Activated T-cell treated with anti-CD3 and anti-CD28 coated beads, Interleukin-2, amount 50 U/mL, for 72 hours (primary cell): ENCODE data around the gene THSD7A. TPM values are rescaled to one million over a fixed set of nuclear protein-coding genes. Genes with fewer than 3 reads are reported as not detected.

Experiments
- ATAC-seq, 2 donors: fragments of 150-1000 bp; cut with Tn5 transposase; replicated peaks in 1 of 2; 2 replicates each; pipeline ENCODE4 v1.10.0; 2021; ENCODE audit warnings: moderate library complexity in 2 of 2, mild to moderate bottlenecking in 1 of 2
- DNase-seq, 2 donors: peaks; one replicate each; pipeline ENCODE4 v3.0.0; 2021 to 2022; ENCODE audit warnings: mixed read lengths in 1 of 2
- H3K27ac Mint-ChIP-seq: one replicate; pipeline ENCODE4 v1.8.0; 2022; ENCODE audit warnings: mild to moderate bottlenecking, moderate library complexity, mixed read lengths
- H3K27me3 Mint-ChIP-seq: one replicate; pipeline ENCODE4 v1.8.0; 2022; ENCODE audit warnings: low read depth, mixed read lengths
- H3K36me3 Mint-ChIP-seq, 2 donors: one replicate each; pipeline ENCODE4 v1.8.0; 2022; ENCODE audit warnings: mixed read lengths in 2 of 2, mild to moderate bottlenecking in 1 of 2; ENCODE audit not compliant: insufficient read depth in 2 of 2
- H3K4me1 Mint-ChIP-seq: one replicate; pipeline ENCODE4 v1.8.0; 2022; ENCODE audit warnings: low read depth, mixed read lengths
- H3K4me3 Mint-ChIP-seq, 2 donors: one replicate each; pipeline ENCODE4 v1.8.0; 2022; ENCODE audit warnings: mild to moderate bottlenecking in 2 of 2, mixed read lengths in 2 of 2, moderate library complexity in 2 of 2
- H3K9me3 Mint-ChIP-seq, 2 donors: one replicate each; pipeline ENCODE4 v1.8.0; 2022; ENCODE audit warnings: mixed read lengths in 2 of 2
- total RNA-seq, 2 donors: library from RNA; stranded (reverse); gene quantifications; one replicate each; pipeline ENCODE4 v1.2.3, GENCODE V29; 2022

Gene THSD7A
- total RNA-seq, 2 donors from 2014 or later = not detected

- Mint-ChIP-seq H3K27ac (no peak overlapping the region), H3K27me3 (no peaks in the 10 kb centered on the region), H3K4me3 (no peak overlapping the region), H3K9me3 (peaks cover 0 to 5% of the 10 kb centered on the region in 2 donors), H3K4me1 (no peaks in the 10 kb centered on the region), H3K36me3 (no peaks in the 10 kb centered on the region)
- DNase-seq (no peak), ATAC-seq (no peak)
Observed at GRCh38 chr7:11424006-11424405, 408.0 kb downstream of the THSD7A start.

GRCh38 chr7:11420049-11420448, 411.9 kb downstream of the THSD7A start:
- Mint-ChIP-seq H3K27me3 (no peaks in the 10 kb centered on the region), H3K27ac (no peak overlapping the region), H3K9me3 (peaks cover 3 to 5% of the 10 kb centered on the region in 2 donors), H3K4me1 (no peaks in the 10 kb centered on the region), H3K36me3 (no peaks in the 10 kb centered on the region), H3K4me3 (no peak overlapping the region)
- no peak for DNase-seq
- no peak for ATAC-seq

- Mint-ChIP-seq H3K27ac (no peak overlapping the region), H3K4me3 (no peak overlapping the region), H3K4me1 (no peaks in the 10 kb centered on the region), H3K9me3 (peaks cover 3 to 11% of the 10 kb centered on the region in 2 donors), H3K36me3 (no peaks in the 10 kb centered on the region), H3K27me3 (no peaks in the 10 kb centered on the region)
- DNase-seq (no peak), ATAC-seq (no peak)
Observed at GRCh38 chr7:11416641-11417458, 415.1 kb downstream of the THSD7A start.

GRCh38 chr7:11415101-11415500, 416.9 kb downstream of the THSD7A start:
- ATAC-seq = no peak
- H3K4me3 Mint-ChIP-seq = no peak overlapping the region
- H3K27ac Mint-ChIP-seq = no peak overlapping the region
- DNase-seq = no peak
- peaks cover 3 to 8% of the 10 kb centered on the region in 2 donors for H3K9me3 Mint-ChIP-seq
- H3K36me3 Mint-ChIP-seq = no peaks in the 10 kb centered on the region
- H3K4me1 Mint-ChIP-seq = no peaks in the 10 kb centered on the region
- H3K27me3 Mint-ChIP-seq = no peaks in the 10 kb centered on the region

GRCh38 chr7:11413901-11414300, 418.1 kb downstream of the THSD7A start:
- no peaks in the 10 kb centered on the region for H3K36me3 Mint-ChIP-seq
- ATAC-seq = no peak
- H3K9me3 Mint-ChIP-seq = peaks cover 3 to 6% of the 10 kb centered on the region in 2 donors
- no peak overlapping the region for H3K27ac Mint-ChIP-seq
- H3K4me3 Mint-ChIP-seq = no peak overlapping the region
- no peak for DNase-seq
- H3K27me3 Mint-ChIP-seq = no peaks in the 10 kb centered on the region
- no peaks in the 10 kb centered on the region for H3K4me1 Mint-ChIP-seq

- Mint-ChIP-seq H3K9me3 (peaks cover 0 to 6% of the 10 kb centered on the region in 2 donors), H3K4me3 (no peak overlapping the region), H3K27ac (no peak overlapping the region), H3K36me3 (no peaks in the 10 kb centered on the region), H3K27me3 (no peaks in the 10 kb centered on the region), H3K4me1 (no peaks in the 10 kb centered on the region)
- no peak for ATAC-seq
- no peak for DNase-seq
Observed at GRCh38 chr7:11412036-11412435, 420.0 kb downstream of the THSD7A start.

GRCh38 chr7:11410656-11411644, 421.0 kb downstream of the THSD7A start:
- Mint-ChIP-seq H3K27me3 (no peaks in the 10 kb centered on the region), H3K36me3 (no peaks in the 10 kb centered on the region), H3K4me1 (no peaks in the 10 kb centered on the region), H3K4me3 (no peak overlapping the region), H3K27ac (no peak overlapping the region), H3K9me3 (peaks cover 0 to 6% of the 10 kb centered on the region in 2 donors)
- DNase-seq (no peak), ATAC-seq (no peak)

- Mint-ChIP-seq H3K27me3 (no peaks in the 10 kb centered on the region), H3K4me3 (no peak overlapping the region), H3K9me3 (peaks cover 0 to 2% of the 10 kb centered on the region in 2 donors), H3K36me3 (no peaks in the 10 kb centered on the region), H3K4me1 (no peaks in the 10 kb centered on the region), H3K27ac (no peak overlapping the region)
- DNase-seq (no peak), ATAC-seq (no peak)
Observed at GRCh38 chr7:11404355-11404754, 427.6 kb downstream of the THSD7A start.

- DNase-seq (no peak), ATAC-seq (no peak)
- Mint-ChIP-seq H3K4me1 (no peaks in the 10 kb centered on the region), H3K27ac (no peak overlapping the region), H3K27me3 (no peaks in the 10 kb centered on the region), H3K36me3 (no peaks in the 10 kb centered on the region), H3K9me3 (peaks cover 0 to 2% of the 10 kb centered on the region in 2 donors), H3K4me3 (no peak overlapping the region)
Observed at GRCh38 chr7:11403781-11404180, 428.2 kb downstream of the THSD7A start.

GRCh38 chr7:11394438-11394837, 437.6 kb downstream of the THSD7A start:
- Mint-ChIP-seq H3K27me3 (no peaks in the 10 kb centered on the region), H3K27ac (no peak overlapping the region), H3K9me3 (peaks cover 1 to 5% of the 10 kb centered on the region in 2 donors), H3K4me3 (no peak overlapping the region), H3K36me3 (no peaks in the 10 kb centered on the region), H3K4me1 (no peaks in the 10 kb centered on the region)
- ATAC-seq = no peak
- DNase-seq = no peak

- ATAC-seq (no peak), DNase-seq (no peak)
- Mint-ChIP-seq H3K4me3 (no peak overlapping the region), H3K4me1 (no peaks in the 10 kb centered on the region), H3K27me3 (no peaks in the 10 kb centered on the region), H3K36me3 (no peaks in the 10 kb centered on the region), H3K27ac (no peak overlapping the region), H3K9me3 (no peaks in the 10 kb centered on the region)
Observed at GRCh38 chr7:11379641-11380040, 452.4 kb downstream of the THSD7A start.

- Mint-ChIP-seq H3K4me1 (no peaks in the 10 kb centered on the region), H3K4me3 (no peak overlapping the region), H3K36me3 (no peaks in the 10 kb centered on the region), H3K9me3 (no peaks in the 10 kb centered on the region), H3K27me3 (no peaks in the 10 kb centered on the region), H3K27ac (no peak overlapping the region)
- ATAC-seq (no peak), DNase-seq (no peak)
Observed at GRCh38 chr7:11376529-11376928, 455.5 kb downstream of the THSD7A start.

- Mint-ChIP-seq H3K36me3 (no peaks in the 10 kb centered on the region), H3K27me3 (no peaks in the 10 kb centered on the region), H3K9me3 (no peaks in the 10 kb centered on the region), H3K4me3 (no peak overlapping the region), H3K27ac (no peak overlapping the region), H3K4me1 (no peaks in the 10 kb centered on the region)
- no peak for DNase-seq
- ATAC-seq = no peak
Observed at GRCh38 chr7:11374629-11375028, 457.4 kb downstream of the THSD7A start.
